Measurements from ENCODE around the gene WDR93.
"Not testable (repeated sequence)": the region's sequence is repeated elsewhere in the genome, so short reads cannot be mapped to it uniquely, and the experiment has no call there.

WDR93 gene

DNA sequence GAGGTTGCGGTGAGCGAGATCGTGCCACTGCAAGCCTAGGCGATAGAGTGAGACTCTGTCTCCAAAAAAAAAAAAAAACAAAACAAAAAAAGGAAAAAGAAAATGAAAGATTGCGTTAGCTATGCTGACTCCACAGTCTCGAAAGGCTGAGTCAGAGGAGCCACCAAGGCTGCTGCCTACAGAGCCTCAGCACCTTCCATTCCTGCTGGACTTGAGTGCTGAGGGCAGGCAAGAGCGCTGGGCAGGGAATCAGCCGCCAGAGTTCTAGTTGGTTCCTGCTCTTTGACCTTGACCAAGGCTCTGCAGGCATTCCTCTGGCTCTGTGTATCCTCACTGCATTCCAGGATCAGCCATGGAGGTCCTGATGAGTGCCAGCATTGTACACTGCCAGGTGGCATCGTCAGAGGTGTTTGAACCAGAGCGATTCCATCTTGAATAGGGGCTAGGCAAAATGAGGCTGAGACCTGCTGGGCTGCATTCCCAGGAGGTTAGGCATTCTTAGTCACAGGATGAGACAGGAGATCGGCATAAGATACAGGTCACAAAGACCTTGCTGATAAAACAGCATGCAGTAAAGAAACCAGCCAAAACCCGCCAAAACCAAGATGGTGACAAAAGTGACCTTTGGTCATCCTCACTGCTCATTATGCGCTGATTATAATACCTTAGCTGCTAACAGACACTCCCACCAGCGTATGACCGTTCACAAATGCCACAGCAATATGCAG, 91.4 kb downstream of the WDR93 start:
- peak; percentile 62 for DNase-seq (ENCODE audit: low spot score)
- no peak overlapping the region for H3K27ac ChIP-seq
- TF ChIP-seq, protein P1, sequence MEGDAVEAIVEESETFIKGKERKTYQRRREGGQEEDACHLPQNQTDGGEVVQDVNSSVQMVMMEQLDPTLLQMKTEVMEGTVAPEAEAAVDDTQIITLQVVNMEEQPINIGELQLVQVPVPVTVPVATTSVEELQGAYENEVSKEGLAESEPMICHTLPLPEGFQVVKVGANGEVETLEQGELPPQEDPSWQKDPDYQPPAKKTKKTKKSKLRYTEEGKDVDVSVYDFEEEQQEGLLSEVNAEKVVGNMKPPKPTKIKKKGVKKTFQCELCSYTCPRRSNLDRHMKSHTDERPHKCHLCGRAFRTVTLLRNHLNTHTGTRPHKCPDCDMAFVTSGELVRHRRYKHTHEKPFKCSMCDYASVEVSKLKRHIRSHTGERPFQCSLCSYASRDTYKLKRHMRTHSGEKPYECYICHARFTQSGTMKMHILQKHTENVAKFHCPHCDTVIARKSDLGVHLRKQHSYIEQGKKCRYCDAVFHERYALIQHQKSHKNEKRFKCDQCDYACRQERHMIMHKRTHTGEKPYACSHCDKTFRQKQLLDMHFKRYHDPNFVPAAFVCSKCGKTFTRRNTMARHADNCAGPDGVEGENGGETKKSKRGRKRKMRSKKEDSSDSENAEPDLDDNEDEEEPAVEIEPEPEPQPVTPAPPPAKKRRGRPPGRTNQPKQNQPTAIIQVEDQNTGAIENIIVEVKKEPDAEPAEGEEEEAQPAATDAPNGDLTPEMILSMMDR (IDR thresholded peaks at IDR 0.05), result no peak
- no peak overlapping the region for H3K4me3 ChIP-seq

DNA sequence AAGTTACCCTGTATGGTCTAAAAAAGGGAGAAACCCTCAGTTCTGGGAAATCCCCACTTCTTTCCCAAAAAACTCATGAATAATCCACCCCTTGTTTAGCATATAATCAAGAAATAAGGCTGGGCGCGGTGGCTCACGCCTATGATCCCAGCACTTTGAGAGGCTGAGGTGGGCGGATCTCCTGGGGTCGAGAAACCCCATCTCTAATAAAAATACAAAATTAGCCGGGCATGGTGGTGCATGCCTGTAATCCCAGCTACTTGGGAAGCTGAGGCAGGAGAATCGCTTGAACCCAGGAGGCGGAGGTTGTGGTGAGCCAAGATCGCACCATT, 92.0 kb downstream of the WDR93 start:
- H3K4me3 ChIP-seq, H3K27ac ChIP-seq: not testable (repeated sequence)
- peak; percentile 56 for DNase-seq (ENCODE audit: low spot score)

DNA sequence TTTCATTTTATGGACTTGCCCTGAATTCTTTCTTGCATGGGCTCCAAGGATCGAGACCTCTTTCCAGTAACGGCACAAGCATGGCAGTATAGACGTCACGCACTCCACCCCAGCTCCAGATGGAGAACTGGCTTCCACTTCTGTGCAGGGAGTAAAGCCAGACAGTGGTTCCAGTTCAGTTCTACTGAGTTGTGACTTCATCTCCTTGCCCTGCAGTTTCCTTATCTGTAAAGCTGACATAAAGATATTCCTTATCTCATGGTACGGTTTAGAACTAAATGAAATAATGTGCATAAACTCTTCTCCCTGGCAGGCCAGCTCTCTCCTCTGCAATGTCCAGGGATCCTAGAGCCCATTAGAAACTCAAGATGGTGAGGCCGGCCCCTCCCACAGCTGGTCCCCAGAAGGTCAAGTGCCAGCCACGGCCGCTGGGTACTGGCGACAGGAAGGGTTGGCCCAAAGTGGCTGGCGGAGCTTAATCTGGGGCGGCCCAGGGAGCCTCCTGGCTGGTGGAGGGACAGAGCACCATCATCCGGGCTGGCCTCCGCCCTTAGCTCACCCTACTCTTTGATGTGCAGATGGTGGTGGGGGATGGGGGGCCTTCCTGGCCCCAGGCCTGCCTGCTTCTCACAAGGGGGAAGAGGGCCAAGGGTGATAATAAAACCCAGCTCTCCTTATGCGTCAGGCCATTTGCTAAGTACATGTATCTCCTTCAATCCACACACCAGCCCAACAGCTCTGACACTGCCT, 92.7 kb downstream of the WDR93 start:
- H3K27ac ChIP-seq, result peak overlapping the region in 1 of 2 donors; percentile 46
- TF ChIP-seq, protein P1 (IDR thresholded peaks at IDR 0.05), result no peak
- DNase-seq (ENCODE audit: low spot score), result peak; percentile 71
- no peak overlapping the region for H3K4me3 ChIP-seq

DNA sequence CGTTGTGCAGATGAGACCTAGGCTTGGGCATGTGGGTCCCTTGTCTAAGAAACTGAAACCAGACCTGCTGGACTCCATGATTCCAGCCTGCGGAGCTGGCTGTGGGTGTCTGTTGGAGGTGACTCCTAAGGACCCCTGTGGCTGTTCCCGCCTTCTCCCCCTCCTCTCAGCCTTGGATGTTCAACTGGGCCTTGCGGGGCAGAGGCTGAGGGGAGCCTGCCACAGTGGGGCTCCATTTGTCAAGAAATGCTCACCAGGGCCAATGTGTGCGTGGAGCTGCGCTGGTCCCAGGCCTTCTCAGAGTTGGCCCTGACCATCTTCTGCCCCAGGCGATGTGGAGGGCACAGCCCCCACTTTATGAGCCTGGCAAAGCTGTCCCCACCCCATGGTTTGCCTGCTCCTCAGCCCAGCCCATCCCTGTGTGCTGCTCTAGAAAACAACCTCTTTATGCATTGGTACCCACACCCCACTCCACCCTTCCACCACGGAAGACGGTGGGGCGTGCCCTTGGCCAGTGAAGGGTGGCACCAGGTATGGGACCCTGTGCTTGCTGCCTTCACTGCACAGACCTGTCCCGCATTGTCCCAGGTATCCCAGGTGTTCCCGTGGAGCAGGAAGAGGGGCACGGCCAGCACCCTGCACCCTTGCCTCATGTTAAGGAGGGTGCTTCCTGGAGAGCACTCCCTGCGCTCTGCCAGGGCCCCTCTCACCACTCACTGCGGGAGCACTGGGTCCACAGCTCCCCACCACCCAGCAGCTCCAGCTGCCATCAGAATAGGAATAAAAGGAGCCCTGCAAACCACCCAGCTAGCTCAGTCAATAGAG, 93.5 kb downstream of the WDR93 start:
- Histone ChIP-seq H3K4me3 (no peak overlapping the region), H3K27ac (no peak overlapping the region)
- DNase-seq (ENCODE audit: low spot score), result no peak
- TF ChIP-seq, protein P1 (IDR thresholded peaks at IDR 0.05), result no peak

DNA sequence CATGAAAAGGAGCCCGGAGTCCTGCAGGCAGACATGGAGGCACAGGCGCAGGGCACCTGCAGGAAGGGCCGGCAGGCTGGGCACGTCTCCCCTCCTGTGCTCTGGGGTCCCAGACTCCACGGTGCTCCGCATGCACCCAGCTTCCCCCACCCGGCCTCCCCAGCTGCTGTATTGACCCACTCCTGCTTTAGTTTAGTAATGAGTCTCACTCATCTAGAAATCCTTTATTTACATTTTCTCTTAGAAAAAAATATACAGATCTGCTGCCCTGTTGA, 94.0 kb downstream of the WDR93 start:
- Histone ChIP-seq H3K4me3 (no peak overlapping the region), H3K27ac (no peak overlapping the region)
- DNase-seq (ENCODE audit: low spot score), result peak; percentile 57
- TF ChIP-seq, protein P1 (IDR thresholded peaks at IDR 0.05), result no peak

DNA sequence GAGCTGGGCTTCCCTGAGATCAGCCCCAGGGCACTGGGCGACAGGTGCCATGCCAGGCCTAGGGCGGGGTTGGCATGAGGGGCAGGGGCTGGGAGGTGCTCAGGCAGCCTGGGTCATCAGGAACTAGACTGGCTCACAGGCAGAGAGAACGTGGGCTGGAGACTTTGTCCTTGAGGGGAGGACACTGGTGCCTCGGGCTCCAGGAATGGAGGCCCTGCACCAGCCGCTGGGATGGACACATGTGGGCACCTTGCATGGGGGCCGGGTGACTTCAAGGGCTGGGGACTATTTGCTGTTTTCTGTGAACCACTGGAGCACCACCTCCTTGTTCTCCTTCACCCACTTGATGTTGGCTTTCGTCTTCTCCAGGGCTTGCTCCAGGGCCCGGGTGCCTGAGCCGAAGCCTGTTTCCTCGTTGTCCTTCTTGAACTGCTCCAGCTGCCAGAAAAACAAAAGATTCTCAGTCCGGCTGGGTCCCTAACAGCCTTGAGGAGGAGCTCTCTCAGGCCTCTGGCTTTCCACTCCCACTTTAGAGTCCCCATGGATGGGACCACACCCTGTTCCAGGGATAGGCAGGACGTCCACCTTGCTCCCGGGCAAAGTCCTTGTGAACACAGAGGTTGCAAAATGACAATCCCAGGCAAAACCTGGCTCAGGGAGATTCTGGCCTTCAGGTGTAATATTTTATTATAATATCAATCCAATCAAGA, 94.6 kb downstream of the WDR93 start:
- Histone ChIP-seq H3K27ac (no peak overlapping the region), H3K4me3 (no peak overlapping the region)
- TF ChIP-seq, protein P1 (IDR thresholded peaks at IDR 0.05), result no peak
- no peak for DNase-seq (ENCODE audit: low spot score)

DNA sequence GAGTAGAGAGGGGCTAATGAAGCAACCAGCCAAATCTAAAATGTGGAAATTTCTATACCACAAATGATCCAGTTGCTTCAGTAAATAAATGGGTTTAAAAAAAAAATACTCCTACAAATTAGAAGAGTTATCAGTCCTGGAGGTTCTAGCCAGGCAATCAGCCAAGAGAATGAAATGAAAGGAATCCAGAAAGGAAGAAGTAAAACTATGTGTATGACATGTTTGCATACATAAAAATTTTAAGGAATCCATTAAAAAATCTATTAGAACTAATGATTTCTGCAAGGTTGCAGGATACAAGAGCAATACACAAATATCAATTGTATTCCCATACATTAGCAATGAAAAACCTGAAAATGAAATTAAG, 95.1 kb downstream of the WDR93 start:
- TF ChIP-seq, protein P1 (IDR thresholded peaks at IDR 0.05), result no peak
- no peak for DNase-seq (ENCODE audit: low spot score)
- no peak overlapping the region for H3K4me3 ChIP-seq
- H3K27ac ChIP-seq, result no peak overlapping the region
